Measurements from ENCODE around the gene CDH22. TPM values are rescaled to one million over a fixed set of nuclear protein-coding genes. Genes with fewer than 3 reads are reported as not detected.

The CDH22 gene
- total RNA-seq, 3 donors from 2014 or later: 0.15 to 0.66 (median 0.16) TPM

DNA sequence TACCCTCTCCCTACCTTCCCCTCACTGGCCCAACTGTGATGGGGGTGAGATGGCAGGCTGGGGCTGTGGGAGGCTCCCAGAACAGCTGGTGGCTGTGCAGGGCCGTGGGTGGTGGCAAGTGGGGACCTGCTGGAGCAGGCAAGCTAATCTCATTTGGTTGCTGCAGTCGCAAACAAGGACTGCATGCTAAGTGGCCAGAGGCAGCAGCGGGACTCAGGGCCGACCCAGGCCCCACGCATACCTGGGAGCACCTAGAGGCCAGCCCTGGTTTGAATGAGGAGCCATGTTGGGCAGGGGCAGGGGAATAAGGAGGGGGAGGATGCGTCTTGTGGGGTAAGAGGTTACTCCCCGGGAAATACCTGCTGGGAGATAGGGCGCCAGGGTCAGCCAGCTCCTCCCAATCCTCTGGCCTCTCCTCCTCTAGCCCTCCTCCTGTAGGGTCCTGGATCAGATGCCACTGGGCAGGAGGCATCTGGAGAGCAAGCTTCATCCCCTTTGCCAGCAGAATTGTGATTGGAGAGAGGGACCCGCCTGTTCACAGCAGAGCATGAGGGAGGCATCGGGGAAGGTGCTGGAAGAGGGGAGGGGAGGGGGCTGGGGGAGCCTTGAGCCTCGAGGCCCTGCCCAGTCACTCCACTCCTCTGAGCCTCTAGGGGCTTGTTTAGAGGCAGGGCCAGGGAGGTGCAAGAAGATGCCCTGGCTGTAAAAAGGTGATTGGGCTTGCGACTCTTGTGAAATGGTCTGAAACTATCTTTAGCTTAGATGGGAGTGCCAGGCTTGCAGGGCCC is 24.3 kb upstream of the CDH22 start:
- H3K4me3 ChIP-seq: no peak overlapping the region
- no peak for TF ChIP-seq CTCF (IDR thresholded peaks at IDR 0.05)
- no peak for TF ChIP-seq POLR2AphosphoS5 (IDR thresholded peaks at IDR 0.05)
- TF ChIP-seq POLR2A (IDR thresholded peaks at IDR 0.05): no peak
- no peaks in the 10 kb centered on the region for H3K9me3 ChIP-seq
- H3K27me3 ChIP-seq: peaks cover 0 to 22% of the 10 kb centered on the region in 2 donors
- peaks cover 0 to 5% of the 10 kb centered on the region in 2 donors for H3K4me1 ChIP-seq
- intact Hi-C loops (cut with DNase I; ENCODE audit: low total_unique reads): loop anchor here (5.0 kb wide), 1 partner anchor 1285 kb away; no protein-coding TSS in a partner anchor
- no peak for DNase-seq (ENCODE audit: low spot score in 2 of 2)
- no peaks in the 10 kb centered on the region for H3K36me3 ChIP-seq
- H3K27ac ChIP-seq: no peak overlapping the region

GRCh38 chr20:46331611-46332361 is 23.5 kb upstream of the CDH22 start:
- Histone ChIP-seq H3K36me3 (no peaks in the 10 kb centered on the region), H3K27me3 (peaks cover 0 to 17% of the 10 kb centered on the region in 2 donors), H3K27ac (no peak overlapping the region), H3K4me3 (no peak overlapping the region), H3K9me3 (no peaks in the 10 kb centered on the region), H3K4me1 (peaks cover 0 to 5% of the 10 kb centered on the region in 2 donors)
- intact Hi-C loops (cut with DNase I; ENCODE audit: low total_unique reads): loop anchor here (5.0 kb wide), 1 partner anchor 1284 kb away; no protein-coding TSS in a partner anchor
- no peak for TF ChIP-seq POLR2AphosphoS5 (IDR thresholded peaks at IDR 0.05)
- no peak for TF ChIP-seq POLR2A (IDR thresholded peaks at IDR 0.05)
- TF ChIP-seq CTCF (IDR thresholded peaks at IDR 0.05): no peak
- no peak for DNase-seq (ENCODE audit: low spot score in 2 of 2)

- TF ChIP-seq CTCF (IDR thresholded peaks at IDR 0.05): no peak
- TF ChIP-seq POLR2AphosphoS5 (IDR thresholded peaks at IDR 0.05): no peak
- TF ChIP-seq POLR2A (IDR thresholded peaks at IDR 0.05): no peak
- intact Hi-C loops (cut with DNase I; ENCODE audit: low total_unique reads): loop anchor here (5.0 kb wide), 1 partner anchor 1284 kb away; no protein-coding TSS in a partner anchor
- Histone ChIP-seq H3K4me3 (no peak overlapping the region), H3K9me3 (no peaks in the 10 kb centered on the region), H3K36me3 (no peaks in the 10 kb centered on the region), H3K27me3 (peaks cover 0 to 13% of the 10 kb centered on the region in 2 donors), H3K27ac (no peak overlapping the region), H3K4me1 (peaks cover 0 to 5% of the 10 kb centered on the region in 2 donors)
- no peak for DNase-seq (ENCODE audit: low spot score in 2 of 2)
These were observed 22.6 kb upstream of the CDH22 start for GRCh38 chr20:46330831-46331371.

GRCh38 chr20:46330072-46330763 is 21.9 kb upstream of the CDH22 start:
- DNase-seq (ENCODE audit: low spot score in 2 of 2): no peak
- H3K4me3 ChIP-seq: no peak overlapping the region
- H3K27ac ChIP-seq: no peak overlapping the region
- no peaks in the 10 kb centered on the region for H3K9me3 ChIP-seq
- intact Hi-C loops (cut with DNase I; ENCODE audit: low total_unique reads): loop anchor here (5.0 kb wide), 1 partner anchor 1283 kb away; no protein-coding TSS in a partner anchor
- H3K36me3 ChIP-seq: no peaks in the 10 kb centered on the region
- TF ChIP-seq POLR2AphosphoS5 (IDR thresholded peaks at IDR 0.05) (no peak), POLR2A (IDR thresholded peaks at IDR 0.05) (no peak), CTCF (IDR thresholded peaks at IDR 0.05) (no peak)
- H3K27me3 ChIP-seq: peaks cover 0 to 13% of the 10 kb centered on the region in 2 donors
- peaks cover 0 to 5% of the 10 kb centered on the region in 2 donors for H3K4me1 ChIP-seq
